HG03571 (cell line): ENCODE results near the gene TMPRSS7.
"Not testable (repeated sequence)": the region's sequence is repeated elsewhere in the genome, so short reads cannot be mapped to it uniquely, and the experiment has no call there.

Experiments used
- ATAC-seq: cut with Tn5 transposase; IDR thresholded peaks from one replicate; pipeline ENCODE4 v1.9.1; 2021; ENCODE audit not compliant: unreplicated experiment

TMPRSS7 gene

GRCh38 chr3:112059497-112059896 lies 25.0 kb downstream of the TMPRSS7 start:
- ATAC-seq = no peak

GRCh38 chr3:112061152-112061551 lies 26.6 kb downstream of the TMPRSS7 start:
- no peak for ATAC-seq

- ATAC-seq = not testable (repeated sequence)
Measured at GRCh38 chr3:112072387-112073060, 38.0 kb downstream of the TMPRSS7 start.

- ATAC-seq = no peak
Measured at GRCh38 chr3:112074006-112074405, 39.5 kb downstream of the TMPRSS7 start.

DNA sequence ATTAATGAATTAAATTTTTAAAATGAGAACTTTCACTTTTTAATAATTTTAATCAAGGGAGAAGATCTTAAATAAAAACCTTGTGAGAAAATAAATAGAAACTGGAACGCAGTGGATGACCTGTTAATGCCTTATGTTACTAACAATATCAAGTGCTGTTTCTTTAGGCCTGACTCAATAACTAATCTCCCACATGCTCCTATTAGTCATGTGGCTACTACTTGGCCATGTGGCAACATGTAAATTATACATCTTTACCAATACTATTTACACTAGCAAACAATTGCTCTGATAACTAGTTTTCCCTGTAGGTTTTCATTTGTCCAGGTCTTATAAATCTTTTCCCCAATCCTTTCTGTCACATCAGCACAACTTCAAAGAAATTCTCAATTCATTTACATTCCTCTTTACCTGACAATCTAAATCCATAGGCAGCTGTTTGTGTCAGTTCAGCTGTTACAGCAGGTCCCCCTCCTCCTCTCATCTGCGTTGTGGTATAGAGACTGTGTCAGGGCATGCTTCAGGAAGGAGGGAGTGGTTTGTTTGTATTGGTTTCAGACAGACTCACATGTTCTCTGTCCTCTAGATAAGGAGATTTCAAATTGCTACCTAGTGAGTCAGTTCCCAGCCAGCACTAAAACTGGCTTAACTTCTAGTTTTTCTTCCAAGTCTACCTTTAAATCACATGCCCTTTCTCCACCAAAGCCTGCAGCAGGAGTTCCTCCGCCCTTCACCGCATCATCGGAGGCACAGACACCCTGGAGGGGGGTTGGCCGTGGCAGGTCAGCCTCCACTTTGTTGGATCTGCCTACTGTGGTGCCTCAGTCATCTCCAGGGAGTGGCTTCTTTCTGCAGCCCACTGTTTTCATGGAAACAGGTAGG lies 40.3 kb downstream of the TMPRSS7 start:
- ATAC-seq = no peak

DNA sequence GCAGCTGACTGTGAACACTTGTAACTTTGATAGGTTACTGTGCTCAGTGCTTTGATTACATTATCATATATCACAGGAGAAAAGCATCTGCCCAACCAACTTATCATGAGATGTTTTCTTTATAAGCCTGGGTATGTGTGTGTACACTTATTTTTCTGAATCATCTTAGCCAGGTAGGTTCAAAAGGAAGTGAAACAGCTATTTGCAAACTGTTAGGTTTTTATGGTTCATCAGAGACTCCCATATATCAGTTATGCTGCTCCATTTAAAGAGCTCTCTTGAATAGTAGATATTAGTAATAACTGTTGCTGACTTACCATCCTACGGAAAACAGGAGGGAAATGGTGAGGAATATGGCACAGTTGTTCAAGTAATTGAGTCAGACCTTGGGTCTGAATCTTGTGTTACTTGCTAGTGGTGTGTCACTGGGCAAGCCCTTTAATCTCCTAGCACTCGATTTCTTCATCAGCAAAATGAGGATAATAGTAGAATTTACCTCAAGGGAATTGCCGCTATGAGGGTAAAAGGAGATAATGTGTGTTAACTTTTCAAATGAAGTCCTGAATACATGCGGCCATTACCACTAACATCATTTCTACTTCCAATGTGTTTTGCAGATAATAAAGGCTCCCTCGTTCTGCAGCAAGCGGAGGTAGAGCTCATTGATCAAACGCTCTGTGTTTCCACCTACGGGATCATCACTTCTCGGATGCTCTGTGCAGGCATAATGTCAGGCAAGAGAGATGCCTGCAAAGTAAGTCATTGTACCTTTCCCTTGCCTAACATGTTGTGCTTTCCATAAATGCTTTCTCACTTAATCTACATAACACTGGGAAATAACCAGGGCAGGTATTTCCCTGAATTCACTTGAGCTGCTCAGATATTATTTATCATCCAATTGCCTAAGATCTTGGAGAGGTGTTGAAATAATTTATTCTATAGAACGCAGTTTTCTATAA lies 43.9 kb downstream of the TMPRSS7 start:
- no peak for ATAC-seq

DNA sequence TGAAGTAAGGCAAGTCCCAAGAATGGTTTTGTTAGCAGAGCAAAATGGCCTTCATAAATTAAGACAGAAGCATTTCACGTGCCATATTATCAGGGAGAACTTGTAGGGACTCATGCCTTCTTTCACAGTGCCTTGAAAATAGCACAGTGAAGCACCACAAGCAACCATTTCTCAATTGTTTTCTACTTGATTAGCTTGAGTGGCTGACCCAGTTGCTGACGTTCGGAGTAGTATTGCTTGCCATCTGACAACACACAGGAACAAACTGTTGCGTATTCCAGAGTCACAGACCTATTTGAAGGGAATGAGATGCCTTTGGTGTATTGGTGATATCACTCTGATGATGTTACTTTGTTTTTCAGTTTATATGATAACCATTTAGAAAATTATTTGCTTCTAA lies 48.7 kb downstream of the TMPRSS7 start:
- no peak for ATAC-seq

DNA sequence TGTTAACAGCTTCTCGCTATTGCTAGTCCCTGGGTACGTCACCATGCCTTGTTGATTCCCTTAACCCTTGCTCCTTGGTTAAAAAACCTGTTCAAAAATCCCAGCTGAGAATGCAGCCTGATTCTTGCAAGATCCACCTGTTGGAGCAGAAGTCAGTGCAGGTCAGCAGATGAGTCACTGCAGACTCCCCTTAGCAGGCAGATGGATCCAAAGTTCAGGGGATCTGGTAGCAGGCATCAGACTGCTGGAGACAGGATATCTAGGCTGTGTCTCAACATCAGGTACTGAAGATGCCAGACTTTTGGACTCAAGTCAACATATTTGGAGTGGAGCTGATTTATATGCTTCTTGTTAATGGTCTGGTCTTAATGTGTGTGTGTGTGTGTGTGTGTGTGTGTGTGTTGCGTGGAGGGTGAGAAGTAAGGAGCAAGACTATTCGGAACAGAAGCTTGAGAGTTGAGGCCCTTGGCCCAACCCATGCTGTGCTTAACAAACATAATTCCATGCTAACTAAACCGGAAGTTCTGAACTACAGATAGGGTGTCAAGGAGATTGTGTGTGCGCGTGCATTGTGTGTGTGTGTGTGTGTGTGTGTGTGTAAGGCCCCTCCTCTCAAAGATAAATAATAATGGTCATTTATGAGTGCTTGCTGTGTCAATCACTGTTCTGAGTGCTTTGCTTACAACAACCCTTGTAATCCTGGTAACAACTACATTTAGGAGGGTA lies 50.6 kb downstream of the TMPRSS7 start:
- no peak for ATAC-seq

DNA sequence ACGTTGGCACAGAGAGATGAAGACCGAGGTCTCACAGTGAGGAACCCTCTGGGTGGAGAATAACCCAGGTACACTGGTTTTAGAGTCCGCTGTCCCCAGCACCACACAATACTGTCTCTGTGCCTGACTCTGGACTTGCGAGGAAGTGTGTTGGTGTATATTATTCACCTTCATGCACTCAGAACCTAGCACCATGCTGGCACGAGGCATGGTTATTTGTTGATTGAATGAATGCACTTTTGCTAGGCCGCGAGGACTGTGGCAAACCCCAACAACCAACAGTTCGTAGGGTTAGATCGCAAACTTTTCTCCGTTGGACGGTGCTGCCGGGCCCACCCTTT lies 51.2 kb downstream of the TMPRSS7 start:
- no peak for ATAC-seq

DNA sequence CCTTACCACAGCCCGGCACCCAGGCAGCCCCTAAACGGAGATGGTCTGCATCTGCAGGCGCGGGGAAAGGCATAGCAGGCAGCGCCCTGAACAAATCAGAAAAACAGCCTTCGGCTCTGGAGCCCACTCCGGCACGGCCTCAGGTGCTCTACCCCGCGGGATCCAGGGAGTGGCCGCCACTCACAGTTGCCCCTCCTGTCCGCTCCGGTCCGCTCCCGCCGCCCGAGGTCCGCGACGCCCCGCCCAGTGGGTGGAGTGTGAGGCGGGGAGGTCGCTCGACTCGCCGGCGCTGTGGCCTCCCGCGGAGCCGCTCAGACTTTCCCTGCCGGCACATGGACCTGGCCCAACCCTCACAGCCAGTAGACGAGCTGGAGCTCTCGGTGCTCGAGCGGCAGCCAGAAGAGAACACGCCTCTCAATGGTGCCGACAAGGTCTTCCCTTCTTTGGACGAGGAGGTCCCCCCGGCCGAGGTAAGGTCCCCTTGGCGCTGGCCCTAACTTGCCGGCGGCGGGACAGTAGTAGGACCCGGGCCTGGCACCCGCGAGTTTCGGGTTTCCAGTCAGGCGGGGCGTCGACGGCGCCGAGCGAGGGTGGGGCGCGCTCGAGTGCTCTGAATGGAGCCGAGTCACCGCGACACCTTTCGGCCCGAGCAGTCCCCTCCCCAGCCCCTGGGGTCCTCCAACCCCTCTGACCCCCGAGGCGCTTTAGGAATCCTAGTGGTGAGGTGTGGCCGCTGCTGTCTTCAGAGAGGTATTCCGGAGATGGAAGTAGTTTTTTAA lies 51.7 kb downstream of the TMPRSS7 start, which contains the start of gene C3orf52:
Gene C3orf52, plus strand, starts transcription at position 314 of the 779 bp plus-strand sequence. Its CDS starts 19 bp downstream, at position 333.
- peak; percentile 89 for ATAC-seq

DNA sequence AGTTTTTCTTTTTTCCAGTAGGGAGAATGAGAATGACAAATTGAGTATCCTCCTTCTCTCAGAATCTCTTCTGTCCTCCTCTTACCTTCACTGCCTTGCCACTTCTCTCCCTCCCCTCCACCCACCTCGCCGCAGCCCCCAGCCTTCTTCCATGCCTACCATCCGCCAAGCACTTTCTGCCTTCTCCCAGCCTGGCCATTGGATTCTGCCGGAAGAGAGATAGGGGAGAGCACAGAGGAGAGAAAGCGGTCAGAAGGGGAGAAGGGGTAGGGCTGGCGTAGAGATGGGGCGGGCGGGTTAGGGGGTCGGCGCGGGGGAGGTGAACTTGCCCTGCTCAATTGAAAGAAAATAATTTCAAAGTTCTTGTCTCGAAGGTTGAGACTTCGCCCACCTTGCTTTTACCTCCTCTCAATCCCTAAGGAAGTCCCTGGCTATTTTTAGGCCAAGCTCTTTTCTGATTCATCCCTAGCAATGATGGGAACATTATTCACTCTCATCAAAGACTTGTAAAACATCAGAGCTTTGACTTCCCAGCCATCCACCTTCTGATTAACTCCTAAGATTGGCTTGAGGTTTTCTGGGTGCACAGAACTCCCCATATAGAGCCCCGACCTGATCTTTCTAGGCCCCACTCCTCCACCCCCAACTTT lies 52.5 kb downstream of the TMPRSS7 start:
- ATAC-seq = no peak

DNA sequence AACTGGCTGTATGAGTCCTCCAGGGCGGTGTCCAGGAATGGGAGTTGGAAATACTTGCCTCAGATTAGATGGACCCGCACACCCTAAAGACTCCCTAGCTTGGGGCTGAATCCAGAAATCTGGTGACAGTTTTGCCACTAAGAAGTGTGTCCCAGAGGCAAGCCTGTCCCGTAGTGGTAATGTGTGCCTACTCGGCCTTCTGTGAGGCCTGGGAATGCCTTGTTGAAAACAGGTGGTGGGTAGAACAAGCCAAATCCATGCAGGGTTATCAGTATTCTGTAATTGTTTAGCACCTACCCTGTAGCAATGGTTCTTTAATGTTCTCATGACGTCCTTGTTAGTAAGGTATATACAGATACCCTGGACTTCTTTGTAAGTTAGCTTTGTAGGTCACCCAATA lies 53.2 kb downstream of the TMPRSS7 start:
- no peak for ATAC-seq

- no peak for ATAC-seq
Measured at GRCh38 chr3:112088944-112089343, 54.4 kb downstream of the TMPRSS7 start.

GRCh38 chr3:112089956-112090886 lies 55.7 kb downstream of the TMPRSS7 start:
- no peak for ATAC-seq

DNA sequence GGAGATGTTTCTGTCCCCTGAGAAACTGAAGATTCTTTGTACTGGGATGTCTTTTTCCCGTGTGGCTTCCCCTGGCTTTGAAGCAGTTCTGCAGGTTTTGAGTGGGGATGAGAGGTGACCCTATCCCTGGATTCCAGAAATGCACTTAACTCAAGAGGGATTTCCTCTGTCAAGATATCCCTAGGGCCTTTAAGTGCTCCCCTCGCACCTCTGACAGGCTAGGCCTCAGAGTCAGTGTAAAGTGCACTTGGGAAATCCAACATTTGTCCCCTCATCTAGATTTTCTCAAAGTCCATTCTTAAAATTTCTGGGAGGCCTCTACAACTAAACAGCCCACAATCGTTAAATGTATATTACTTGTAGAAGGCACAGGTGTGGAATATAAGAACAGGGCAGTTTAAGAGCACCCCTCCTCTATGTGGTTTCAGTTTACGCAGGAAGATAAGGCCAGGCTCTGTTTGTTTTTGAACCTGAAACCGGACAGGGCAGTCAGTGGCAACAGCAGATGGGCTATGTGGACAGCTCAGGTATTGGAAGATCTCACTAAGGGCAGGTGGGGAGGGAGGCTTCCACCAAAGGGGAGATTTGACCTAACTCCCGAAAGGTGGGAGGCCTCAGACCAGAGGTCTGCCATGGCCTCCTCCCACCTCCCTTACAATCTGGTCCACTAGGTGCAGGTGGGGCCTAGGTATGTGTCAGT lies 56.5 kb downstream of the TMPRSS7 start:
- ATAC-seq = no peak

- no peak for ATAC-seq
Measured at GRCh38 chr3:112092496-112093179, 58.1 kb downstream of the TMPRSS7 start.

DNA sequence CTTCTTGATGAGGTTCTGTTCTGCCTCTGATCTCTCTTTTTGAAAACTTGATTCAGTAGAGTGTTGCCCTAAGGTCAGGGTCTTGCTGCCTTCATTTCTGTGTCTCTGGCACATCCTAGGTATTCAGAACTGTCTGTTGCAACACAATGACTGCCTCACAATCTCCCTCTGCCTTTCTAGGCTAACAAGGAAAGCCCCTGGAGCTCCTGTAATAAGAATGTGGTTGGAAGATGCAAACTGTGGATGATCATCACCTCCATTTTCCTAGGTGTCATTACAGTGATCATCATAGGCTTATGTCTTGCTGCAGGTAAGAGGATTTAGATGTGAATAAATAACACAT lies 58.6 kb downstream of the TMPRSS7 start:
- no peak for ATAC-seq
